A549 (cell line): ENCODE results near the gene NDUFB7. TPM values are rescaled to one million over a fixed set of nuclear protein-coding genes. Genes with fewer than 3 reads are reported as not detected.

ENCODE experiments used
- ATAC-seq, 2 experiments: fragments of 200-7000 bp in 1 of 2; fragments of >200 bp in 1 of 2; cut with Nextera tagmentation in 1 of 2; cut with Tn5 transposase in 1 of 2; 3 replicates each; pipeline versions ENCODE4 v1.8.0 to v1.9.1; 2018 to 2020; ENCODE audit warnings: mild to moderate bottlenecking in 1 of 2, moderate library complexity in 1 of 2
- CTCF ChIA-PET: fragments of 300-600 bp; sonication (Branson Sonifier 250); formaldehyde crosslinking; extraction: SDS; loops from one replicate; lab custom pipeline; 2021; ENCODE audit warnings: antibody characterized with exemption, inconsistent platforms; lab: Yijun Ruan, JAX
- POLR2A ChIA-PET: fragments of 350-600 bp; formaldehyde crosslinking; extraction: SDS; loops from one replicate; lab custom pipeline; 2021; ENCODE audit warnings: antibody characterized with exemption, inconsistent platforms; lab: Yijun Ruan, JAX
- DNase-seq, 2 experiments: peaks; one replicate each; pipeline versions ENCODE4 v3.0.0 to v3.0.0-alpha.2; 2011 to 2016; ENCODE audit warnings: low read depth in 1 of 2, low spot score in 1 of 2
- FAIRE-seq: peaks from 2 replicates; lab custom pipeline; 2011; peaks lifted over from hg19 to GRCh38; lab: Jason Lieb, UNC
- H3K27ac ChIP-seq, 2 experiments: fragments of >200 bp; sonication (Bioruptor Twin); formaldehyde crosslinking; 3 replicates each; pipeline ENCODE4 v1.5.1; 2016 to 2017
- H3K4me1 ChIP-seq: fragments of >200 bp; sonication (Bioruptor Twin); formaldehyde crosslinking; 3 replicates; pipeline ENCODE4 v1.6.1; 2016
- H3K4me2 ChIP-seq: fragments of >200 bp; sonication (Bioruptor Twin); formaldehyde crosslinking; 3 replicates; pipeline ENCODE4 v1.6.1; 2016
- H3K4me3 ChIP-seq: fragments of >200 bp; sonication (Bioruptor Twin); formaldehyde crosslinking; 3 replicates; pipeline ENCODE4 v1.5.1; 2016
- H3K9me3 ChIP-seq: fragments of >200 bp; sonication (Bioruptor Twin); formaldehyde crosslinking; 3 replicates; pipeline ENCODE4 v1.6.1; 2016
- BHLHE40 ChIP-seq: IDR thresholded peaks from 2 replicates; pipeline ENCODE4 v1.6.1; 2012; ENCODE audit warnings: low read depth, low read length, inconsistent platforms
- CBX2 ChIP-seq: fragments of 200-600 bp; sonication (generic); IDR thresholded peaks from 2 replicates; pipeline ENCODE4 v1.6.1; 2016; ENCODE audit warnings: low read depth, mild to moderate bottlenecking, borderline replicate concordance
- CEBPB ChIP-seq, 2 experiments: fragments of >200 bp in 1 of 2; sonication (Bioruptor Twin) in 1 of 2; formaldehyde crosslinking in 1 of 2; IDR thresholded peaks; 2 replicates each; pipeline ENCODE4 v1.6.1; 2012 to 2016
- CHD2 ChIP-seq: fragments of 150-350 bp; IDR thresholded peaks from 2 replicates; pipeline ENCODE4 v1.6.1; 2014; ENCODE audit warnings: low read length; ENCODE audit not compliant: partially characterized antibody
- ESRRA ChIP-seq: fragments of 150-350 bp; IDR thresholded peaks from 2 replicates; pipeline ENCODE4 v1.6.1; 2014; ENCODE audit warnings: mild to moderate bottlenecking, low read length, borderline replicate concordance
- FOSB ChIP-seq: fragments of 250-450 bp; sonication (Bioruptor Pico); IDR thresholded peaks from 2 replicates; pipeline ENCODE4 v1.5.0; 2020; ENCODE audit warnings: mild to moderate bottlenecking, moderate library complexity
- FOSL2 ChIP-seq, 2 experiments: fragments of 450-650 bp in 1 of 2; fragments of >200 bp in 1 of 2; sonication (Bioruptor Twin) in 1 of 2; formaldehyde crosslinking; IDR thresholded peaks; 2 replicates each; pipeline versions ENCODE4 v1.5.0 to v1.6.1; 2016 to 2020; ENCODE audit warnings: mild to moderate bottlenecking in 1 of 2, moderate library complexity in 1 of 2
- FOXS1 ChIP-seq: fragments of 250-450 bp; sonication (Bioruptor Pico); IDR thresholded peaks from 2 replicates; pipeline ENCODE4 v1.5.0; 2020; ENCODE audit warnings: mild to moderate bottlenecking, moderate library complexity
- GATA3 ChIP-seq: IDR thresholded peaks from 2 replicates; pipeline ENCODE4 v1.6.1; 2012; ENCODE audit warnings: borderline replicate concordance
- HEYL ChIP-seq: fragments of 250-450 bp; sonication (Bioruptor Pico); IDR thresholded peaks from 2 replicates; pipeline ENCODE4 v1.8.0; 2021; ENCODE audit warnings: mild to moderate bottlenecking, moderate library complexity
- HOXA7 ChIP-seq: fragments of 250-450 bp; sonication (Bioruptor Pico); IDR thresholded peaks from 2 replicates; pipeline ENCODE4 v1.5.0; 2020; ENCODE audit warnings: mild to moderate bottlenecking, moderate library complexity
- HOXB5 ChIP-seq: fragments of 250-450 bp; sonication (Bioruptor Pico); IDR thresholded peaks from 2 replicates; pipeline ENCODE4 v1.5.0; 2020; ENCODE audit warnings: mild to moderate bottlenecking, moderate library complexity
- JUN ChIP-seq, 2 experiments: fragments of >200 bp; sonication (Bioruptor Twin); formaldehyde crosslinking; IDR thresholded peaks; 2 replicates in 1 of 2; 3 replicates in 1 of 2; pipeline ENCODE4 v1.6.1; 2016 to 2017
- MAZ ChIP-seq: fragments of 150-350 bp; IDR thresholded peaks from 2 replicates; pipeline ENCODE4 v1.6.1; 2014; ENCODE audit warnings: antibody characterized with exemption, low read depth, low read length, borderline replicate concordance
- NFE2L2 ChIP-seq: fragments of 150-350 bp; conservative IDR thresholded peaks from 2 replicates; pipeline ENCODE4 v1.6.1; 2014; ENCODE audit warnings: low read length
- NPAS2 ChIP-seq: fragments of 250-450 bp; sonication (Bioruptor Pico); IDR thresholded peaks from 2 replicates; pipeline ENCODE4 v1.8.0; 2022; ENCODE audit warnings: mild to moderate bottlenecking, moderate library complexity, borderline replicate concordance
- PHF8 ChIP-seq: fragments of 200-600 bp; sonication (generic); IDR thresholded peaks from 2 replicates; pipeline ENCODE4 v1.6.1; 2016; ENCODE audit warnings: low read depth, mild to moderate bottlenecking, antibody characterized with exemption, moderate library complexity, borderline replicate concordance
- RARB ChIP-seq: fragments of 250-450 bp; sonication (Bioruptor Pico); IDR thresholded peaks from 2 replicates; pipeline ENCODE4 v1.8.0; 2021; ENCODE audit warnings: mild to moderate bottlenecking, moderate library complexity
- RFX5 ChIP-seq: fragments of 450-650 bp; IDR thresholded peaks from 2 replicates; pipeline ENCODE4 v1.7.1; 2014; ENCODE audit warnings: antibody characterized with exemption, mild to moderate bottlenecking, moderate library complexity
- RNF2 ChIP-seq: fragments of 200-600 bp; sonication (generic); IDR thresholded peaks from 2 replicates; pipeline ENCODE4 v1.6.1; 2016; ENCODE audit warnings: low read depth, mild to moderate bottlenecking, antibody characterized with exemption, moderate library complexity, borderline replicate concordance
- TP53 ChIP-seq: fragments of 250-450 bp; sonication (Bioruptor Pico); IDR thresholded peaks from 2 replicates; pipeline ENCODE4 v1.5.0; 2021; ENCODE audit warnings: mild to moderate bottlenecking, moderate library complexity
- ZFP36 ChIP-seq: fragments of 450-650 bp; IDR thresholded peaks from 2 replicates; pipeline ENCODE4 v1.6.1; 2014; ENCODE audit warnings: borderline replicate concordance; ENCODE audit not compliant: partially characterized antibody
- ZSCAN20 ChIP-seq: fragments of 250-450 bp; sonication (Bioruptor Pico); IDR thresholded peaks from 2 replicates; pipeline ENCODE4 v1.8.0; 2022; ENCODE audit warnings: mild to moderate bottlenecking, moderate library complexity
- WGBS: methylation state at CpG from one replicate; pipeline ENCODE4 v1.1.6; 2017; ENCODE audit errors: missing lambda C conversion rate; 5-methylcytosine and 5-hydroxymethylcytosine counted together
- polyA plus RNA-seq, 4 experiments: library from polyadenylated mRNA; depleted of rRNA in 3 of 4; stranded (reverse); fragments of >200 nt; fragmentation: RNase III in 1 of 4; extraction: RNeasy Plus Mini Kit Qiagen cat#74134 plus additional on column Dnase treatment in 1 of 4; gene quantifications; 2 replicates in 3 of 4; 3 replicates in 1 of 4; pipeline ENCODE4 v1.2.3, GENCODE V29; 2011 to 2017
- TF ChIP-seq, protein P1 (sequence below): fragments of 450-650 bp; IDR thresholded peaks from 2 replicates; pipeline ENCODE4 v1.6.1; 2014; ENCODE audit warnings: antibody characterized with exemption
- TF ChIP-seq, protein P2 (sequence below): fragments of 150-350 bp; IDR thresholded peaks from 2 replicates; pipeline ENCODE4 v1.6.1; 2014; ENCODE audit warnings: low read depth, mild to moderate bottlenecking, low read length
- TF ChIP-seq, protein P3 (sequence below): fragments of >200 bp; sonication (Bioruptor Twin); formaldehyde crosslinking; IDR thresholded peaks from 3 replicates; pipeline ENCODE4 v1.5.1; 2016
- TF ChIP-seq, protein P4 (sequence below): fragments of 250-450 bp; sonication (Bioruptor Pico); IDR thresholded peaks from 2 replicates; pipeline ENCODE4 v1.5.0; 2020; ENCODE audit warnings: low read depth, mild to moderate bottlenecking, moderate library complexity
- TF ChIP-seq, protein P5 (sequence below): fragments of 200-600 bp; sonication (generic); IDR thresholded peaks from 2 replicates; pipeline ENCODE4 v1.6.1; 2016; ENCODE audit warnings: antibody characterized with exemption, mild to moderate bottlenecking, moderate library complexity
- TF ChIP-seq, protein P6 (sequence below): IDR thresholded peaks from 2 replicates; pipeline ENCODE4 v1.6.1; 2012
- TF ChIP-seq, protein P7 (sequence below): IDR thresholded peaks from 2 replicates; pipeline ENCODE4 v1.6.1; 2012

NDUFB7 gene
- polyA plus RNA-seq, 2 of the 4 experiments (the other 2 are of a cell fraction): 82.3 to 158 TPM

DNA sequence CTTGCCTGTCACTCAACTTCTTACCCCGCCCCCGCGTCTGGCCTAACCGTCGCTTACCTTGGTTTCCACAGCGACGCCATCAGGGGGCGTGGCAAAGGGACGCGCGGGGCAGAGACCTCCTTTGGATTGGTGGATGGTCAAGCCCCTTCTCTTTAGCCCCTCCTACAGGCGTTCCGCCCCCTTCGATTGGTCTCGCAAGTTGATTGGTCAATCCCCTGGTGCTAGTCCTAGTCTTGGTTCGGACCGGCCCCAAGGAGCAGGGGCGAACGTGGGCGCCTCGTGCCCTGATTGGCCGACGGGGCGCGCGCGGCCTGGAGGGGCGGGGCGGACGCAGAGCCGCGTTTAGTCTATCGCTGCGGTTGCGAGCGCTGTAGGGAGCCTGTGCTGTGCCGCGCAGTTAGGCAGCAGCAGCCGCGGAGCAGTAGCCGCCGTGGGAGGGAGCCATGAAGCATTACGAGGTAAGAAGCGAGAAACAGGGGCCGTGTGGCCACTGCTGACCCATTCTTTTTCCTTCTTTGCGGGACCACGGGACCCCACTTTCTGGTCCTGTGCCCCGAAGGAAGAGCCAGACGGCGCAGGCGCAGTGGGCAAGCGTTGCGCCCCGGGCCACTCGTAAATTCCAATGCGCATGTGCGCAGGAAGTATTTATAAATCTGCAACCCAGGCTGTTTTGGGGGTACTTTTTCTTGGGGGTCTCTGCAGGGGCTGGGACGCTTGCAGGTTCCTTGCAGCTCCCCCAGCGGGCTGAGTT, 42.4 kb downstream of the NDUFB7 start, which contains the start of gene TECR:
TSS of gene TECR (plus strand) at position 341 of the 751 bp plus-strand sequence. CDS start at position 444, 103 bp downstream.
- H3K4me2 ChIP-seq: peak within 1 kb of the TSS; percentile 84
- DNase-seq (peak; percentile 78 to 99), ATAC-seq (peak; percentile 97 to 98), FAIRE-seq (no peak)
- peak within 1 kb of the TSS; percentile 81 to 89 for H3K27ac ChIP-seq
- peak within 1 kb of the TSS; percentile 59 for H3K4me3 ChIP-seq
- WGBS: 3% methylated on average over 27 of the region's 59 CpGs
- ChIA-PET POLR2A (interaction anchor here (1.1 kb wide), 1 partner anchor 11 kb away, joined by 4 read pairs; the partner anchor contains the start of gene DNAJB1), CTCF (interaction anchor here (0.6 kb wide), 1 partner anchor 23 kb away, joined by 5 read pairs; no protein-coding TSS in a partner anchor)
- no peaks in the 10 kb centered on the region for H3K9me3 ChIP-seq
- H3K4me1 ChIP-seq: peaks cover 16% of the 10 kb centered on the region
- TF ChIP-seq, protein P1, sequence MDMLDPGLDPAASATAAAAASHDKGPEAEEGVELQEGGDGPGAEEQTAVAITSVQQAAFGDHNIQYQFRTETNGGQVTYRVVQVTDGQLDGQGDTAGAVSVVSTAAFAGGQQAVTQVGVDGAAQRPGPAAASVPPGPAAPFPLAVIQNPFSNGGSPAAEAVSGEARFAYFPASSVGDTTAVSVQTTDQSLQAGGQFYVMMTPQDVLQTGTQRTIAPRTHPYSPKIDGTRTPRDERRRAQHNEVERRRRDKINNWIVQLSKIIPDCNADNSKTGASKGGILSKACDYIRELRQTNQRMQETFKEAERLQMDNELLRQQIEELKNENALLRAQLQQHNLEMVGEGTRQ: peak; percentile 55
- no peak for TF ChIP-seq FOSB (CRISPR knock-in tag)
- TF ChIP-seq CEBPB (IDR thresholded peaks at IDR 0.05): no peak
- TF ChIP-seq, protein P2, sequence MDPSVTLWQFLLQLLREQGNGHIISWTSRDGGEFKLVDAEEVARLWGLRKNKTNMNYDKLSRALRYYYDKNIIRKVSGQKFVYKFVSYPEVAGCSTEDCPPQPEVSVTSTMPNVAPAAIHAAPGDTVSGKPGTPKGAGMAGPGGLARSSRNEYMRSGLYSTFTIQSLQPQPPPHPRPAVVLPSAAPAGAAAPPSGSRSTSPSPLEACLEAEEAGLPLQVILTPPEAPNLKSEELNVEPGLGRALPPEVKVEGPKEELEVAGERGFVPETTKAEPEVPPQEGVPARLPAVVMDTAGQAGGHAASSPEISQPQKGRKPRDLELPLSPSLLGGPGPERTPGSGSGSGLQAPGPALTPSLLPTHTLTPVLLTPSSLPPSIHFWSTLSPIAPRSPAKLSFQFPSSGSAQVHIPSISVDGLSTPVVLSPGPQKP: no peak
- TF ChIP-seq ZSCAN20 (CRISPR knock-in tag): no peak
- TF ChIP-seq NPAS2: no peak
- TF ChIP-seq FOSL2 (IDR thresholded peaks at IDR 0.05): no peak
- TF ChIP-seq FOSL2 (CRISPR knock-in tag; IDR thresholded peaks at IDR 0.05): no peak
- TF ChIP-seq ZFP36: no peak
- no peak for TF ChIP-seq CBX2
- TF ChIP-seq, protein P3, sequence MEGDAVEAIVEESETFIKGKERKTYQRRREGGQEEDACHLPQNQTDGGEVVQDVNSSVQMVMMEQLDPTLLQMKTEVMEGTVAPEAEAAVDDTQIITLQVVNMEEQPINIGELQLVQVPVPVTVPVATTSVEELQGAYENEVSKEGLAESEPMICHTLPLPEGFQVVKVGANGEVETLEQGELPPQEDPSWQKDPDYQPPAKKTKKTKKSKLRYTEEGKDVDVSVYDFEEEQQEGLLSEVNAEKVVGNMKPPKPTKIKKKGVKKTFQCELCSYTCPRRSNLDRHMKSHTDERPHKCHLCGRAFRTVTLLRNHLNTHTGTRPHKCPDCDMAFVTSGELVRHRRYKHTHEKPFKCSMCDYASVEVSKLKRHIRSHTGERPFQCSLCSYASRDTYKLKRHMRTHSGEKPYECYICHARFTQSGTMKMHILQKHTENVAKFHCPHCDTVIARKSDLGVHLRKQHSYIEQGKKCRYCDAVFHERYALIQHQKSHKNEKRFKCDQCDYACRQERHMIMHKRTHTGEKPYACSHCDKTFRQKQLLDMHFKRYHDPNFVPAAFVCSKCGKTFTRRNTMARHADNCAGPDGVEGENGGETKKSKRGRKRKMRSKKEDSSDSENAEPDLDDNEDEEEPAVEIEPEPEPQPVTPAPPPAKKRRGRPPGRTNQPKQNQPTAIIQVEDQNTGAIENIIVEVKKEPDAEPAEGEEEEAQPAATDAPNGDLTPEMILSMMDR: no peak
- no peak for TF ChIP-seq NFE2L2
- TF ChIP-seq, protein P4, sequence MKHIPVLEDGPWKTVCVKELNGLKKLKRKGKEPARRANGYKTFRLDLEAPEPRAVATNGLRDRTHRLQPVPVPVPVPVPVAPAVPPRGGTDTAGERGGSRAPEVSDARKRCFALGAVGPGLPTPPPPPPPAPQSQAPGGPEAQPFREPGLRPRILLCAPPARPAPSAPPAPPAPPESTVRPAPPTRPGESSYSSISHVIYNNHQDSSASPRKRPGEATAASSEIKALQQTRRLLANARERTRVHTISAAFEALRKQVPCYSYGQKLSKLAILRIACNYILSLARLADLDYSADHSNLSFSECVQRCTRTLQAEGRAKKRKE (CRISPR knock-in tag): no peak
- TF ChIP-seq, protein P5, sequence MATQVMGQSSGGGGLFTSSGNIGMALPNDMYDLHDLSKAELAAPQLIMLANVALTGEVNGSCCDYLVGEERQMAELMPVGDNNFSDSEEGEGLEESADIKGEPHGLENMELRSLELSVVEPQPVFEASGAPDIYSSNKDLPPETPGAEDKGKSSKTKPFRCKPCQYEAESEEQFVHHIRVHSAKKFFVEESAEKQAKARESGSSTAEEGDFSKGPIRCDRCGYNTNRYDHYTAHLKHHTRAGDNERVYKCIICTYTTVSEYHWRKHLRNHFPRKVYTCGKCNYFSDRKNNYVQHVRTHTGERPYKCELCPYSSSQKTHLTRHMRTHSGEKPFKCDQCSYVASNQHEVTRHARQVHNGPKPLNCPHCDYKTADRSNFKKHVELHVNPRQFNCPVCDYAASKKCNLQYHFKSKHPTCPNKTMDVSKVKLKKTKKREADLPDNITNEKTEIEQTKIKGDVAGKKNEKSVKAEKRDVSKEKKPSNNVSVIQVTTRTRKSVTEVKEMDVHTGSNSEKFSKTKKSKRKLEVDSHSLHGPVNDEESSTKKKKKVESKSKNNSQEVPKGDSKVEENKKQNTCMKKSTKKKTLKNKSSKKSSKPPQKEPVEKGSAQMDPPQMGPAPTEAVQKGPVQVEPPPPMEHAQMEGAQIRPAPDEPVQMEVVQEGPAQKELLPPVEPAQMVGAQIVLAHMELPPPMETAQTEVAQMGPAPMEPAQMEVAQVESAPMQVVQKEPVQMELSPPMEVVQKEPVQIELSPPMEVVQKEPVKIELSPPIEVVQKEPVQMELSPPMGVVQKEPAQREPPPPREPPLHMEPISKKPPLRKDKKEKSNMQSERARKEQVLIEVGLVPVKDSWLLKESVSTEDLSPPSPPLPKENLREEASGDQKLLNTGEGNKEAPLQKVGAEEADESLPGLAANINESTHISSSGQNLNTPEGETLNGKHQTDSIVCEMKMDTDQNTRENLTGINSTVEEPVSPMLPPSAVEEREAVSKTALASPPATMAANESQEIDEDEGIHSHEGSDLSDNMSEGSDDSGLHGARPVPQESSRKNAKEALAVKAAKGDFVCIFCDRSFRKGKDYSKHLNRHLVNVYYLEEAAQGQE: no peak
- no peak for TF ChIP-seq BHLHE40
- TF ChIP-seq, protein P6, sequence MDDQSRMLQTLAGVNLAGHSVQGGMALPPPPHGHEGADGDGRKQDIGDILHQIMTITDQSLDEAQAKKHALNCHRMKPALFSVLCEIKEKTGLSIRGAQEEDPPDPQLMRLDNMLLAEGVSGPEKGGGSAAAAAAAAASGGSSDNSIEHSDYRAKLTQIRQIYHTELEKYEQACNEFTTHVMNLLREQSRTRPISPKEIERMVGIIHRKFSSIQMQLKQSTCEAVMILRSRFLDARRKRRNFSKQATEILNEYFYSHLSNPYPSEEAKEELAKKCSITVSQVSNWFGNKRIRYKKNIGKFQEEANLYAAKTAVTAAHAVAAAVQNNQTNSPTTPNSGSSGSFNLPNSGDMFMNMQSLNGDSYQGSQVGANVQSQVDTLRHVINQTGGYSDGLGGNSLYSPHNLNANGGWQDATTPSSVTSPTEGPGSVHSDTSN: peak; percentile 91; the same call in 1 of the 2 replicates
- no peak for TF ChIP-seq CHD2
- TF ChIP-seq HOXA7 (CRISPR knock-in tag): no peak
- no peak for TF ChIP-seq HOXB5 (CRISPR knock-in tag)
- no peak for TF ChIP-seq FOXS1 (CRISPR knock-in tag)
- peak; percentile 87; the same call in 1 of the 2 replicates for TF ChIP-seq PHF8
- TF ChIP-seq ESRRA: no peak
- TF ChIP-seq, protein P7, sequence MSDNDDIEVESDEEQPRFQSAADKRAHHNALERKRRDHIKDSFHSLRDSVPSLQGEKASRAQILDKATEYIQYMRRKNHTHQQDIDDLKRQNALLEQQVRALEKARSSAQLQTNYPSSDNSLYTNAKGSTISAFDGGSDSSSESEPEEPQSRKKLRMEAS: peak; percentile 37
- TF ChIP-seq HEYL (CRISPR knock-in tag): no peak
- TF ChIP-seq RNF2: no peak
- TF ChIP-seq TP53 (CRISPR knock-in tag): no peak
- TF ChIP-seq JUN (IDR thresholded peaks at IDR 0.05): peak in 1 of 2 experiments; percentile 77; a peak in 2 of 5 replicates
- no peak for TF ChIP-seq RARB (CRISPR knock-in tag)
- no peak for TF ChIP-seq GATA3
- TF ChIP-seq RFX5: peak; percentile 53; the same call in 1 of the 2 replicates
- TF ChIP-seq MAZ: no peak
